GM12878 (cell line): ENCODE results near the gene ATRN. TPM values are rescaled to one million over a fixed set of nuclear protein-coding genes. Genes with fewer than 3 reads are reported as not detected.

Experiments used
- ATAC-seq: fragments of 200-7000 bp; cut with Tn5 transposase; 3 replicates; pipeline ENCODE4 v1.9.1; 2020; ENCODE audit warnings: mild to moderate bottlenecking, moderate library complexity
- Bru-seq: library from RNA; stranded (reverse); fragments of 400-500 nt; gene quantifications from one replicate; lab custom pipeline; 2021; lab: Mats Ljungman, UMichigan
- BruChase-seq, 2 experiments: library from RNA; stranded (reverse); fragments of 400-500 nt; gene quantifications; one replicate each; lab custom pipeline; 2021; lab: Mats Ljungman, UMichigan
- BruUV-seq: library from RNA; stranded (reverse); fragments of 400-500 nt; replicated peaks from 2 replicates; lab custom pipeline; 2021; lab: Mats Ljungman, UMichigan
- CTCF ChIA-PET: fragments of 300-600 bp; sonication (Branson Sonifier 250); formaldehyde crosslinking; extraction: SDS; loops from one replicate; lab custom pipeline; 2021; ENCODE audit warnings: inconsistent platforms; lab: Yijun Ruan, JAX
- POLR2A ChIA-PET: fragments of 350-600 bp; formaldehyde crosslinking; extraction: SDS; loops from one replicate; lab custom pipeline; 2021; ENCODE audit warnings: inconsistent platforms; lab: Charles Lee
- RAD21 ChIA-PET: fragments of 300-600 bp; sonication (Branson Sonifier 250); formaldehyde crosslinking; loops from one replicate; lab custom pipeline; 2023; ENCODE audit warnings: antibody characterized with exemption; ENCODE audit not compliant: unreplicated experiment; lab: Charles Lee
- SMC1A ChIA-PET: fragments of 300-600 bp; sonication (Branson Sonifier 250); formaldehyde crosslinking; loops from one replicate; lab custom pipeline; 2023; ENCODE audit not compliant: unreplicated experiment, uncharacterized antibody; lab: Charles Lee
- DNase-seq: peaks from one replicate; pipeline ENCODE4 v3.0.0-alpha.2; 2011; ENCODE audit warnings: low read depth, low spot score
- FAIRE-seq: peaks from 3 replicates; lab custom pipeline; 2011; peaks lifted over from hg19 to GRCh38; lab: Jason Lieb, UNC
- H2AFZ ChIP-seq: 2 replicates; pipeline ENCODE4 v1.6.0; 2011; ENCODE audit warnings: low read depth, low read length, control low read depth; ENCODE audit not compliant: control insufficient read depth
- H3K27ac ChIP-seq: 2 replicates; pipeline ENCODE4 v1.5.1; 2011; ENCODE audit warnings: control low read depth; ENCODE audit not compliant: control insufficient read depth, insufficient read depth
- H3K27me3 ChIP-seq, 2 experiments: replicated peaks in 1 of 2; 2 replicates each; pipeline versions ENCODE4 v1.6.0 to v1.6.1; 2011; ENCODE audit warnings: low read length in 1 of 2; ENCODE audit not compliant: control insufficient read depth in 2 of 2, insufficient read depth in 2 of 2
- H3K36me3 ChIP-seq, 2 experiments: 2 replicates each; pipeline ENCODE4 v1.5.1; 2011; ENCODE audit warnings: low read length in 1 of 2; ENCODE audit not compliant: control insufficient read depth in 2 of 2, insufficient read depth in 2 of 2
- H3K4me1 ChIP-seq: 2 replicates; pipeline ENCODE4 v1.6.1; 2011; ENCODE audit warnings: mild to moderate bottlenecking, low read length, moderate library complexity, mixed read lengths; ENCODE audit not compliant: control insufficient read depth, insufficient read depth
- H3K4me2 ChIP-seq: 2 replicates; pipeline ENCODE4 v1.6.0; 2011; ENCODE audit warnings: control low read depth; ENCODE audit not compliant: control insufficient read depth, insufficient read depth
- H3K4me3 ChIP-seq: fragments of 200-600 bp; sonication (generic); 2 replicates; pipeline ENCODE4 v1.5.1; 2016
- H3K79me2 ChIP-seq: 2 replicates; pipeline ENCODE4 v1.6.0; 2011; ENCODE audit warnings: low read length; ENCODE audit not compliant: control insufficient read depth, insufficient read depth
- H3K9ac ChIP-seq: 2 replicates; pipeline ENCODE4 v1.8.0; 2011; ENCODE audit warnings: low read length, control low read depth, mixed read lengths; ENCODE audit not compliant: control insufficient read depth, insufficient read depth
- H3K9me3 ChIP-seq: replicated peaks from 3 replicates; pipeline ENCODE4 v1.5.1; 2011; ENCODE audit warnings: mild to moderate bottlenecking, low read length; ENCODE audit not compliant: control insufficient read depth, insufficient read depth
- H4K20me1 ChIP-seq: 2 replicates; pipeline ENCODE4 v1.6.0; 2011; ENCODE audit not compliant: control insufficient read depth, insufficient read depth
- ASH2L ChIP-seq: fragments of 300-600, 200-600 bp; sonication (generic); IDR thresholded peaks from 2 replicates; pipeline ENCODE4 v1.6.1; 2017; ENCODE audit warnings: low read depth, mild to moderate bottlenecking, borderline replicate concordance
- BHLHE40 ChIP-seq, 2 experiments: fragments of 450-650 bp in 1 of 2; IDR thresholded peaks; 2 replicates each; pipeline ENCODE4 v1.6.1; 2011 to 2017; ENCODE audit warnings: low read depth in 2 of 2, borderline replicate concordance in 1 of 2, improper control_type of control experiment in 1 of 2, low read length in 1 of 2, mild to moderate bottlenecking in 1 of 2
- CBFB ChIP-seq: IDR thresholded peaks from 2 replicates; pipeline ENCODE4 v1.6.1; 2016; ENCODE audit warnings: antibody characterized with exemption, low read depth
- CHD2 ChIP-seq: IDR thresholded peaks from 2 replicates; pipeline ENCODE4 v1.6.1; 2011; ENCODE audit warnings: low read depth, low read length, improper control_type of control experiment, borderline replicate concordance
- ESRRA ChIP-seq: IDR thresholded peaks from 2 replicates; pipeline ENCODE4 v1.6.1; 2012; ENCODE audit warnings: mild to moderate bottlenecking, low read length, improper control_type of control experiment
- IKZF1 ChIP-seq: fragments of 450-650 bp; conservative IDR thresholded peaks from 2 replicates; pipeline ENCODE4 v1.6.1; 2017; ENCODE audit warnings: antibody characterized with exemption, mild to moderate bottlenecking
- JUNB ChIP-seq: IDR thresholded peaks from 2 replicates; pipeline ENCODE4 v1.6.1; 2016; ENCODE audit warnings: antibody characterized with exemption, mild to moderate bottlenecking
- PML ChIP-seq: IDR thresholded peaks from 2 replicates; pipeline ENCODE4 v1.6.1; 2012; ENCODE audit warnings: low read length, inconsistent platforms
- RAD21 ChIP-seq: IDR thresholded peaks from 2 replicates; pipeline ENCODE4 v1.6.1; 2011; ENCODE audit warnings: mild to moderate bottlenecking, low read depth, low read length, moderate library complexity; ENCODE audit not compliant: insufficient read depth
- SMAD1 ChIP-seq: fragments of 450-650 bp; IDR thresholded peaks from 2 replicates; pipeline ENCODE4 v1.6.1; 2018; ENCODE audit warnings: mild to moderate bottlenecking, low read depth; ENCODE audit not compliant: partially characterized antibody
- SRF ChIP-seq, 2 experiments: IDR thresholded peaks; 2 replicates each; pipeline ENCODE4 v1.6.1; 2011; ENCODE audit warnings: low read depth in 2 of 2, low read length in 2 of 2, mild to moderate bottlenecking in 1 of 2, moderate library complexity in 1 of 2
- SUPT20H ChIP-seq: IDR thresholded peaks from 2 replicates; pipeline ENCODE4 v1.6.1; 2011; ENCODE audit warnings: low read depth, mild to moderate bottlenecking, low read length, moderate library complexity, borderline replicate concordance; ENCODE audit not compliant: control insufficient read depth
- TCF3 ChIP-seq: IDR thresholded peaks from 2 replicates; pipeline ENCODE4 v1.6.1; 2012; ENCODE audit warnings: low read depth, mild to moderate bottlenecking, low read length, borderline replicate concordance; ENCODE audit not compliant: insufficient read depth
- WRNIP1 ChIP-seq: IDR thresholded peaks from 2 replicates; pipeline ENCODE4 v1.6.1; 2011; ENCODE audit warnings: low read depth, low read length, improper control_type of control experiment, borderline replicate concordance
- YY1 ChIP-seq: IDR thresholded peaks from 2 replicates; pipeline ENCODE4 v1.6.1; 2011; ENCODE audit warnings: low read depth, mild to moderate bottlenecking, low read length
- ZBTB11 ChIP-seq: fragments of 450-650 bp; formaldehyde crosslinking; IDR thresholded peaks from 2 replicates; pipeline ENCODE4 v1.5.0; 2022; ENCODE audit warnings: mild to moderate bottlenecking, missing genetic modification characterization
- WGBS: methylation state at CpG from one replicate; pipeline ENCODE4 v1.1.6; 2016; ENCODE audit warnings: low lambda C conversion rate; ENCODE audit not compliant: insufficient replicate concordance, insufficient coverage; ENCODE audit errors: missing lambda C conversion rate; 5-methylcytosine and 5-hydroxymethylcytosine counted together
- in situ Hi-C: fragments of 300-500 bp; cut with MboI; formaldehyde crosslinking; loops from 9 replicates; pipeline ENCODE4 v1.14.3; 2018; ENCODE audit warnings: mixed read lengths
- intact Hi-C: fragments of 100-400 bp; cut with micrococcal nuclease; formaldehyde crosslinking; loops from one replicate; pipeline ENCODE4 v1.14.2; 2022; ENCODE audit not compliant: unreplicated experiment
- long read RNA-seq, 2 experiments: library from polyadenylated mRNA; unstranded; transcript quantifications; one replicate each; pipeline ENCODE4 v2.0.0, GENCODE V29; 2019 to 2020
- polyA minus RNA-seq, 3 experiments: library from RNA; depleted of rRNA, polyadenylated mRNA; stranded (reverse); fragments of >200 nt; gene quantifications; 2 replicates each; pipeline ENCODE4 v1.2.3, GENCODE V29; 2011
- polyA plus RNA-seq, 11 experiments: library from polyadenylated mRNA; depleted of rRNA in 4 of 11; unstranded in 6 of 11; stranded (reverse) in 5 of 11; fragments of >200 nt; fragmentation: Nextera tagmentation in 4 of 11; fragmentation: Illumina TruSeq in 1 of 11; extraction: Ambion mirVana in 4 of 11; extraction: Trizol in 1 of 11; gene quantifications; 1 replicate in 1 of 11; 2 replicates in 10 of 11; pipeline versions ENCODE4 v1.2.1 to v1.2.3, GENCODE V29; 2011 to 2016; ENCODE audit warnings: inconsistent platforms in 2 of 11, missing spikeins in 2 of 11, low read depth in 1 of 11
- total RNA-seq, 4 experiments: library from RNA; depleted of rRNA in 3 of 4; stranded (reverse); fragments of >200 nt in 3 of 4; fragmentation: Illumina TruSeq in 1 of 4; extraction: Trizol in 1 of 4; gene quantifications; 2 replicates each; pipeline versions ENCODE4 v1.2.1 to v1.2.3, GENCODE V29; 2013 to 2021

ATRN gene
- total RNA-seq (2013; cell fraction: nucleolus; rRNA removed) = 52.6 and 57.0 TPM in 2 replicates
- 7.4 and 7.6 TPM in 2 replicates for total RNA-seq (2014; rRNA removed)
- total RNA-seq (2014; rRNA removed; fragmentation: Illumina TruSeq; extraction: Trizol) = 6.5 and 6.7 TPM in 2 replicates
- 10.5 and 11.6 TPM in 2 replicates for total RNA-seq (2021)
- polyA plus RNA-seq (2011; ENCODE audit: low read depth) = 3.9 TPM
- 9.7 and 11.1 TPM in 2 replicates for polyA plus RNA-seq (2011; rRNA removed)
- polyA plus RNA-seq (2011; cell fraction: cytosol; rRNA removed) = 9.2 and 9.4 TPM in 2 replicates
- polyA plus RNA-seq (2011; cell fraction: nucleus; rRNA removed) = 10.9 and 14.7 TPM in 2 replicates
- 3.6 and 4.5 TPM in 2 replicates for polyA plus RNA-seq (2012)
- 9.2 and 10.0 TPM in 2 replicates for polyA plus RNA-seq (2014; fragmentation: Illumina TruSeq; extraction: Trizol)
- 1 to 10 TPM in 1 of 2 experiments, under 1 TPM in 1; 0.71 to 1.5 TPM for polyA plus RNA-seq (2014; fragmentation: Nextera tagmentation; extraction: Ambion mirVana)
- polyA plus RNA-seq (2014; rRNA removed) = 8.1 and 8.3 TPM in 2 replicates
- 1 to 10 TPM; 4.8 to 5.0 TPM for polyA plus RNA-seq (2016; fragmentation: Nextera tagmentation; extraction: Ambion mirVana)
- polyA minus RNA-seq (2011; rRNA and poly(A)+ RNA removed) = 31.2 and 51.1 TPM in 2 replicates
- polyA minus RNA-seq (2011; cell fraction: cytosol; rRNA and poly(A)+ RNA removed) = 5.7 and 7.3 TPM in 2 replicates
- 23.2 and 27.4 TPM in 2 replicates for polyA minus RNA-seq (2011; cell fraction: nucleus; rRNA and poly(A)+ RNA removed)
- percentile 62 among the genes with signal in this experiment for Bru-seq, nascent RNA
- percentile 67 among the genes with signal in this experiment for BruChase-seq, experiment 1, labeled RNA remaining after a 6-hour chase
- BruChase-seq, experiment 2, labeled RNA remaining after a 2-hour chase = percentile 65 among the genes with signal in this experiment
- long read RNA-seq, experiment 1 = 0 reads
- long read RNA-seq, experiment 2, partial matches to known transcripts = 0 of 2 reads
- long read RNA-seq, experiment 2, other reads (novel, unspliced or antisense) = 2 of 2 reads

GRCh38 chr20:3470627-3471396, at the start of gene ATRN:
TSS of gene ATRN (plus strand) at chr20:3471018. CDS start at chr20:3471108, 90 bp downstream.
- DNase-seq (peak; percentile 47), ATAC-seq (peak; percentile 93), FAIRE-seq (no peak)
- peak within 1 kb of the TSS; percentile 95 for H3K4me2 ChIP-seq
- ChIA-PET RAD21 (interaction anchor here (0.7 to 1.7 kb wide), 2 partner anchors 16 to 470 kb away, joined by 3 to 5 read pairs; no protein-coding TSS in a partner anchor), CTCF (interaction anchor here (0.7 to 1.2 kb wide), 2 partner anchors 18 to 1892 kb away, joined by 3 to 4 read pairs; no protein-coding TSS in a partner anchor), POLR2A (interaction anchor here (0.6 kb wide), 1 partner anchor 416 kb away, joined by 3 read pairs; no protein-coding TSS in a partner anchor), SMC1A (interaction anchor here (0.7 kb wide), 1 partner anchor 63 kb away, joined by 4 read pairs; no protein-coding TSS in a partner anchor)
- no TSS peak for BruUV-seq
- peak within 1 kb of the TSS; percentile 61 for H3K27ac ChIP-seq
- peaks cover 21% of the 10 kb centered on the region for H3K79me2 ChIP-seq
- intact Hi-C loops (no loop called here), in situ Hi-C loops (no loop called here)
- H3K4me3 ChIP-seq = peak within 1 kb of the TSS; percentile 79
- H3K4me1 ChIP-seq = peaks cover 11% of the 10 kb centered on the region; the same call in 1 of the 2 replicates
- H3K9me3 ChIP-seq = no peaks in the 10 kb centered on the region
- H3K9ac ChIP-seq = peak within 1 kb of the TSS; percentile 91
- no peaks in the 10 kb centered on the region for H4K20me1 ChIP-seq
- H2AFZ ChIP-seq = peak within 1 kb of the TSS; percentile 98
- 2% methylated on average over 57 of the region's 95 CpGs for WGBS
- no peaks in the 10 kb centered on the region for H3K36me3 ChIP-seq
- no peaks in the 10 kb centered on the region; a peak in 2 of 4 replicates for H3K27me3 ChIP-seq
- peak; percentile 85 for TF ChIP-seq IKZF1
- no peak for TF ChIP-seq WRNIP1
- TF ChIP-seq SRF (IDR thresholded peaks at IDR 0.05; ENCODE audit: low read depth in 2 of 2, low read length in 2 of 2) = no peak
- TF ChIP-seq TCF3 = no peak
- no peak for TF ChIP-seq SUPT20H
- no peak for TF ChIP-seq RAD21
- TF ChIP-seq JUNB = no peak
- TF ChIP-seq SMAD1 = no peak
- TF ChIP-seq CBFB = peak; percentile 33
- peak; percentile 83; the same call in 1 of the 2 replicates for TF ChIP-seq YY1
- peak; percentile 67; the same call in 1 of the 2 replicates for TF ChIP-seq PML
- TF ChIP-seq ZBTB11 = no peak
- TF ChIP-seq BHLHE40 (IDR thresholded peaks at IDR 0.05; ENCODE audit: borderline replicate concordance in 1 of 2, low read depth in 2 of 2, low read length in 1 of 2) = peak; percentile 77 to 92
- 0 out of 2 replicates have a peak, but pooled peaks have one; percentile 40 for TF ChIP-seq CHD2
- TF ChIP-seq ESRRA = no peak
- no peak for TF ChIP-seq ASH2L
